Gastroesophageal sphincter (tissue), 3 donors: Measurements from ENCODE around the gene STX8.

ENCODE experiments used
- CTCF ChIP-seq, 4 experiments: fragments of 200-600 bp in 2 of 4; fragments of 450-650 bp in 2 of 4; sonication (generic) in 1 of 4; IDR thresholded peaks; one replicate each; pipeline ENCODE4 v1.5.1; 2017 to 2019; ENCODE audit warnings: antibody characterized with exemption in 4 of 4, mild to moderate bottlenecking in 2 of 4, moderate library complexity in 2 of 4
- EP300 ChIP-seq: sonication (generic); formaldehyde crosslinking; IDR thresholded peaks from one replicate; pipeline ENCODE4 v1.6.1; 2017; ENCODE audit warnings: antibody characterized with exemption, mild to moderate bottlenecking
- POLR2A ChIP-seq, 2 donors: fragments of 450-650 bp; IDR thresholded peaks; one replicate each; pipeline ENCODE4 v1.6.1; 2017; ENCODE audit warnings: antibody characterized with exemption in 2 of 2, mild to moderate bottlenecking in 2 of 2, moderate library complexity in 1 of 2
- POLR2AphosphoS5 ChIP-seq: sonication (generic); formaldehyde crosslinking; IDR thresholded peaks from one replicate; pipeline ENCODE4 v1.6.1; 2017; ENCODE audit warnings: antibody characterized with exemption

- no peak for TF ChIP-seq CTCF (IDR thresholded peaks at IDR 0.05)
- TF ChIP-seq POLR2A (IDR thresholded peaks at IDR 0.05): no peak
- no peak for TF ChIP-seq EP300
- TF ChIP-seq POLR2AphosphoS5: no peak
Measured at GRCh38 chr17:9488556-9488955, 87.1 kb downstream of the STX8 start.
